Measurements from ENCODE around the gene PIK3R1.

Gene PIK3R1

DNA sequence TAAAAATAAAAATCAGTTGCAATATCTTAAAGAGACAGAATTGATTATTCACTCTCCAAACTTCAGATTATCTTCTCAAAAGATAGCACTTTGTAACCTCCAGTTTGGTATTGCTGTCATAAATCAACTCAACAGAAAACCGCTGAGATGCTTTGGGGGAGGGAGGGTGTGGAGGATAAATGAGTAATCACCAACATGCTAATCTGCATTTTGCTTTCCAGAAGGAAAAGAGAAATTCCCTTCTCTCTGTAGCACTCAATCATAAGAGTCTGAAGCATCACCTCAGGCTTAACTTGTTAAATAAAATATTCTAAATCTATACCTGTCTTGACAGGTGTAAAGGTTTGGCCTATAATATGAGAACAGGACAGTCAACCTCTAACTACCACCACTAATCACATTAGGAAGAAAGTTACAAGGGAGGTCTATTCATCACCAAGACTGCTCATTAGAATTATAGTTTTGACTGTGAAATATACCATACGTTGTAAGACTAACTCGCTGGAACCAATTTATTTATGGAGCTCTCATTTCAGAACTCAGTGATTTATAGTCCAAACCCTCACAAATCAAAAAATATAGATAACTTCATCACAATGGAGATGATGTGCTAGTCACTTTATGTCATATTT lies 89.0 kb downstream of the PIK3R1 start:
- TF ChIP-seq, protein P1, sequence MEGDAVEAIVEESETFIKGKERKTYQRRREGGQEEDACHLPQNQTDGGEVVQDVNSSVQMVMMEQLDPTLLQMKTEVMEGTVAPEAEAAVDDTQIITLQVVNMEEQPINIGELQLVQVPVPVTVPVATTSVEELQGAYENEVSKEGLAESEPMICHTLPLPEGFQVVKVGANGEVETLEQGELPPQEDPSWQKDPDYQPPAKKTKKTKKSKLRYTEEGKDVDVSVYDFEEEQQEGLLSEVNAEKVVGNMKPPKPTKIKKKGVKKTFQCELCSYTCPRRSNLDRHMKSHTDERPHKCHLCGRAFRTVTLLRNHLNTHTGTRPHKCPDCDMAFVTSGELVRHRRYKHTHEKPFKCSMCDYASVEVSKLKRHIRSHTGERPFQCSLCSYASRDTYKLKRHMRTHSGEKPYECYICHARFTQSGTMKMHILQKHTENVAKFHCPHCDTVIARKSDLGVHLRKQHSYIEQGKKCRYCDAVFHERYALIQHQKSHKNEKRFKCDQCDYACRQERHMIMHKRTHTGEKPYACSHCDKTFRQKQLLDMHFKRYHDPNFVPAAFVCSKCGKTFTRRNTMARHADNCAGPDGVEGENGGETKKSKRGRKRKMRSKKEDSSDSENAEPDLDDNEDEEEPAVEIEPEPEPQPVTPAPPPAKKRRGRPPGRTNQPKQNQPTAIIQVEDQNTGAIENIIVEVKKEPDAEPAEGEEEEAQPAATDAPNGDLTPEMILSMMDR (IDR thresholded peaks at IDR 0.05; ENCODE audit: control insufficient read depth, insufficient read depth, low read depth, low read length, missing control alignments): no peak
- DNase-seq (ENCODE audit: low read depth): no peak
- H3K4me3 ChIP-seq (ENCODE audit: control insufficient read depth, low read depth, low read length): no peak overlapping the region

DNA sequence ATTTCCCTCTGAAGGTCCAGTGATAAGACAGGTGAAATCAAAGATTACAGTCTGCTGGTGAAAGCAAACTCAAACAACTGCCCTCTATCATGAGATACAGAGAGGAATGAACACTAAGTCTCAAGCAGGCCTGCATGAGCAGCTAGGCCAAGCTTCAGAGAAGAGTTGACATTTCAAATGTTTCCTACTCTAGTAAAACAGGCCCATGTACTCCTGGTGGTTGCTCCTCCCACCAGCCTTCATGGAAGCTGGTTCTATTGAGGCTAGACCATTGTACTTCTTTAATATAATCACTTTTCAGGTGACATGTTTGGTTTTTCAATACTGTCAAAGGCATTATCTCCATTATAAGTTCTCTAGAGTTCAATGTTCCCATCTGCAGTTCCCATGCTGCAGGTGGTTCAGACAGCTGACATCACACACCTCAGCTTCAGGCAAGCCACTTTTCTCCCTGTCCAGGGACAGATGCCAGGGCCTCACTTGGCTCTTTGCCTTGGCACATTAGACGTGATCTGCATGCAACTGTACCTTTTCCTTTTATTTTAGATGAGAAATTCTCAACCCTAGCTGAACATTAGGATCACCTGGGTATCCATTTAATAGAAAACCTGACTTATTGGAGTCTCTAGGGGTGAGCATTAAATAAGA lies 89.8 kb downstream of the PIK3R1 start:
- TF ChIP-seq, protein P1 (IDR thresholded peaks at IDR 0.05; ENCODE audit: control insufficient read depth, insufficient read depth, low read depth, low read length, missing control alignments): no peak
- no peak overlapping the region for H3K4me3 ChIP-seq (ENCODE audit: control insufficient read depth, low read depth, low read length)
- no peak for DNase-seq (ENCODE audit: low read depth)

DNA sequence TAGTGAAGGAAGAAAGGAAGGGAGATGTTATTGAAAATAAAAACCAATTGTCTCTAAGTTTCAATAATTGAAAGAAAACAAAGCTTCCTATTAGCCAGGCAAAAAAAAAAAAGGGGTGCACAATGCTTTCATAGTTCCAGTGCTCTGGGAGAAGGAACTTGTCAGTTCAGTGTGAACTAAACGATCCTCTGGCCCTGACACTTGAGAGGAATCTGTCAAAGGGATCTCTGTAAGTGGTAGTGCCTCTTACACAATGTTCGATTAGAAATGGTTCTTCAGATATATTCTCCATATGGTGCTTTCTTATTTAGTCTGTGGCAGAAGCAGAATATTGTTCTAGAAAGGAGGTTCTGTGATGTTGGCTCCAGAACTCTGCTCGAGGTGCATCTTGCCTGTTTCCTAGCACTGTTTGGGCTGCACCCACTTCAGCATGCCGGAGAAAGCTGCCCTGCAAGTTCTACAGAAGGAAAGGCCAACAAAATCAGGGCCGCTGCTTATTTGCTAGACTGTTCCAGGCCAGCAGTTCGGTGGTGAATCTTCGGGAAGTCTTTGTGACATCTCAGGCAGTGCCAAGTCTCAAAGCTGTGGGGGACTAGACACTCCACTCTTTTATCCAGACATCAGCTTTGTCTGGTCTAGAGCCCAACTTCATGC lies 90.9 kb downstream of the PIK3R1 start:
- no peak for DNase-seq (ENCODE audit: low read depth)
- H3K4me3 ChIP-seq (ENCODE audit: control insufficient read depth, low read depth, low read length): no peak overlapping the region
- TF ChIP-seq, protein P1 (IDR thresholded peaks at IDR 0.05; ENCODE audit: control insufficient read depth, insufficient read depth, low read depth, low read length, missing control alignments): no peak

DNA sequence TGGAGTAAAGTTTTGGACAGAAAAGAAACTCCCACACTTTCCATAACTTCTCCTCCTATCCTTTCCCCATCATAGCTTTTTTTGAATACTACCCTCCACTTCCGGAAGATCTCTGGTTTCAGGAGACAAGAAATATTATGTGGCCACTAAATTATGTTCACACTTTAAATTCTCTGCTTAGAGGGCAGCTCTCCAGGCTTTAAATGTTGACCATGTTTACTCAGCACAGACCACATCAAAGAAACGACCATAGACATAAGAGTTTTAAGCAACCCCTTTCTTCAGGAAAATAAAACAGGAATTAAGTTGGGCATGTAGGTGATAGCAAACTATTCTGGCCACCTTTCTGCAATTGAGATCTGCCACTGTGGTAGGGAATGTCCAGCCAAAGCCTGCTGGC lies 97.8 kb downstream of the PIK3R1 start:
- no peak overlapping the region for H3K4me3 ChIP-seq (ENCODE audit: control insufficient read depth, low read depth, low read length)
- TF ChIP-seq, protein P1 (IDR thresholded peaks at IDR 0.05; ENCODE audit: control insufficient read depth, insufficient read depth, low read depth, low read length, missing control alignments): no peak
- no peak for DNase-seq (ENCODE audit: low read depth)

DNA sequence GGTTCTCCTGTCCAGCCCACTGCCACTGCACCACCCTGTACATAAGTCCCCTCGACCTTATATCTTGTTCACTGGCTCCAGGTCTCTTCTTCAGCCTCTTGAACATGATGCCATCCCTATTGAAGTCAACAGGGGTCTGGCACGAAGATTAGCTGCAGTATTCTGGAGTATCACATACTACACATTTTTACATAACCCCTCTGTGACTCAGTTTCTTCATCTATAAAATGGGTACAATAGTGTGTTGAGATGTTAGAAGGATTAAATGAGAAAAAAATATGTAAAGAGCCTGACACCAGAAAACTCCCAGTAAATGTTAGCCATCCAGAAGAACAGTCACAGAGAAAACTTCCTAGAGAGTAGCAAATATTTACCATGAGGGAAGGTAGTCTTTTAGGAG lies 98.9 kb downstream of the PIK3R1 start:
- H3K4me3 ChIP-seq (ENCODE audit: control insufficient read depth, low read depth, low read length): no peak overlapping the region
- no peak for DNase-seq (ENCODE audit: low read depth)
- TF ChIP-seq, protein P1 (IDR thresholded peaks at IDR 0.05; ENCODE audit: control insufficient read depth, insufficient read depth, low read depth, low read length, missing control alignments): no peak

DNA sequence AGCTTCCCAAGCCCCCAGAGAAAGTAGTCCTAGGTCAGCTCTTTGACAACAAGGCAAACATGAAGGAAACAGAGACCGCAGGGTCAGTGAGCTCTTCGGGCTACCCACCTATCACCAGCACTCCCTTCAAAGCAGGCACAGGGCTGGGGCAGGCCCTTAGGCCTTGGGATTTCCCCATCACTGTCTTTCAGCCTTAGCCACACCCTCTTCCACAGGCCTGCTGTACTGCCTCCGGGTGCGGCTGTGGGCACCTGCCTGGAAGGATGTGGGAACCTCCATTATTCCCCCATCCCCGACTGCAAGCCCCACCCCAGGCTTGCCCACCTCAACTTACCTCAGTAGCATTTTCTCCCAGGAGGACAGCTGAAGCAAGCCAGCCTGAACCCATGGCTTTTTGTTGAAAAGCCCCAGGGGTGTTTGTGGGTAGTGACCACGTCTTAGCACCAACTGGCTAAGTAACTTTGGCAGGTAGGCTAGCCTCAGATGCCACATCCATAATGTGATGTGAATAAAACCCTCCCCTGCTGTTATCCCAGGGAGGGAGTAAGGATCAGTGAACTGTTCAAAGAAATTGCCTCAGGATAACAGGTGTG lies 100.2 kb downstream of the PIK3R1 start:
- no peak for DNase-seq (ENCODE audit: low read depth)
- H3K4me3 ChIP-seq (ENCODE audit: control insufficient read depth, low read depth, low read length): no peak overlapping the region
- TF ChIP-seq, protein P1 (IDR thresholded peaks at IDR 0.05; ENCODE audit: control insufficient read depth, insufficient read depth, low read depth, low read length, missing control alignments): no peak
